ENCODE data around the gene HMGCS1.

DNA sequence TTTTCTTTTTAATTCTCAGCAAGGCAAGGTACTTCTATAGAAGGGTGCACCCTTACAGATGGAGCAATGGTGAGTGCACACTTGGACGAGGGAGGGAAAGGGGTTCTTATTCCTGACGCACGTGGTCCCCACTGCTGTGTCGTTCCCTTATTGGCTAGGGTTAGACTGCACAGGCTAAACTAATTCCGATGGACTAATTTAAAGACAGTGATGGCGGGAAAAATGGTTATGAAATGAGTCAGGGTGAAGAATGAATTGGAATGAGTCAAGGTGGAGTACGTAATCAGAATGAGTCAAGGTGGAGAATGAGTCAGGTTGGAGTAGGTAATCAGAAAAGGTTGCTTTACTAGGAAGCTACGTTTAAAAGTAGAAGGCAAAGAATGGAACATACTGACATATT lies 2.1 kb upstream of the HMGCS1 start:
- TF ChIP-seq GATA2 (IDR thresholded peaks at IDR 0.05; ENCODE audit: low read depth, low read length), result no peak
- no peak for TF ChIP-seq GATA3 (IDR thresholded peaks at IDR 0.05; ENCODE audit: low read depth, low read length)

Data from SH-SY5Y (cell line).